Measurements from ENCODE around the gene KRTCAP2. TPM values are rescaled to one million over a fixed set of nuclear protein-coding genes. Genes with fewer than 3 reads are reported as not detected.
"Not testable (repeated sequence)": the region's sequence is repeated elsewhere in the genome, so short reads cannot be mapped to it uniquely, and the experiment has no call there.

KRTCAP2 gene
- total RNA-seq (191 and 209 TPM in 2 replicates), polyA plus RNA-seq (440 and 454 TPM in 2 replicates)

- WGBS (ENCODE audit: low lambda C conversion rate, missing lambda C conversion rate), result 2% methylated on average over 45 of the region's 57 CpGs
Measured at GRCh38 chr1:155172732-155173477, at the start of gene KRTCAP2. KRTCAP2 (minus strand) TSS chr1:155173304; CDS start chr1:155173224, 80 bp downstream.

GRCh38 chr1:155220211-155220965, 47.3 kb upstream of the KRTCAP2 start:
- not testable (repeated sequence) for H3K27me3 ChIP-seq; H2AFZ ChIP-seq; DNase-seq (ENCODE audit: low spot score); H3K79me2 ChIP-seq; H3K9me2 ChIP-seq (replicated peaks; ENCODE audit: insufficient read depth); H3K4me2 ChIP-seq; H4K20me1 ChIP-seq (ENCODE audit: insufficient read depth, poor library complexity, severe bottlenecking); H3K9me3 ChIP-seq (ENCODE audit: low read depth); H3K36me3 ChIP-seq (replicated peaks; ENCODE audit: insufficient read depth, low read depth); H3K4me3 ChIP-seq
- peaks cover 16% of the 10 kb centered on the region for H3K4me1 ChIP-seq (ENCODE audit: insufficient read depth)
- H3K27ac ChIP-seq, result peak overlapping the region; percentile 82
- 85% methylated on average over 10 of the region's 10 CpGs for WGBS (ENCODE audit: low lambda C conversion rate, missing lambda C conversion rate)

More at GRCh38 chr1:155172732-155173477, at the start of gene KRTCAP2:
- H3K79me2 ChIP-seq, result peaks cover 22% of the 10 kb centered on the region
- H3K27ac ChIP-seq, result peak within 1 kb of the TSS; percentile 97
- TF ChIP-seq EZH2 (IDR thresholded peaks at IDR 0.05; ENCODE audit: borderline replicate concordance) (no peak), CTCF (IDR thresholded peaks at IDR 0.05; ENCODE audit: poor library complexity) (peak; percentile 88)
- H3K9me2 ChIP-seq (replicated peaks; ENCODE audit: insufficient read depth), result no peaks in the 10 kb centered on the region
- H2AFZ ChIP-seq, result peak within 1 kb of the TSS; percentile 83
- H3K4me3 ChIP-seq, result peak within 1 kb of the TSS; percentile 79
- peak within 1 kb of the TSS; percentile 92 for H3K4me2 ChIP-seq
- peak; percentile 98 for DNase-seq (ENCODE audit: low spot score)
- no peaks in the 10 kb centered on the region for H4K20me1 ChIP-seq (ENCODE audit: insufficient read depth, poor library complexity, severe bottlenecking)
- peaks cover 13% of the 10 kb centered on the region for H3K4me1 ChIP-seq (ENCODE audit: insufficient read depth)
- H3K9me3 ChIP-seq (ENCODE audit: low read depth), result no peaks in the 10 kb centered on the region
- peaks cover 5% of the 10 kb centered on the region for H3K27me3 ChIP-seq
- no peaks in the 10 kb centered on the region for H3K36me3 ChIP-seq (replicated peaks; ENCODE audit: insufficient read depth, low read depth)

DNA sequence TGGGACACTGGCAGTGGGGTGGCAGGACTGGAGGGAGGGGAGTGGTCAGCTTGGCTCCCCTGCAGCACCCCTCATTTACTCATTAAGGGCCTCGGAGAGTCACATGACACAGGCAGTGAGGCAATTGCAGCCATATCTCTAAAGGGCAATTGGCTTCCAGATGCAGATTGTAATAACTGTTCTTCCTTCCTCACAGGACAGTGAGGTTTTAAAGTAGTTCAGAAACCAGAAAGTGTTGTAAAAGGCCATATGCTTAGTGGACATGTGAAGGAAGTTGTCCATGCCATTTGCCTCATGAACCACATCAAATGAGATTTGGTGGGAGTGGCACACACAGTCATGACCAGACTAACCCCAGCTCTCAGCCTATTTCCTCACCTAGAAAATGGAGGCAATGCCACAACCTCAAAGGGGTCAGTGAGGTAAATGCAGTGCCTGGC, 46.5 kb upstream of the KRTCAP2 start:
- no peak overlapping the region for H3K4me3 ChIP-seq
- H3K27me3 ChIP-seq, result no peaks in the 10 kb centered on the region
- no peaks in the 10 kb centered on the region for H3K79me2 ChIP-seq
- H3K4me2 ChIP-seq, result peak overlapping the region; percentile 63
- H3K27ac ChIP-seq, result peak overlapping the region; percentile 82
- peak overlapping the region; percentile 57 for H2AFZ ChIP-seq
- DNase-seq (ENCODE audit: low spot score), result peak; percentile 50
- H3K4me1 ChIP-seq (ENCODE audit: insufficient read depth), result peaks cover 9% of the 10 kb centered on the region
- H3K36me3 ChIP-seq (replicated peaks; ENCODE audit: insufficient read depth, low read depth), result no peaks in the 10 kb centered on the region
- TF ChIP-seq CTCF (IDR thresholded peaks at IDR 0.05; ENCODE audit: poor library complexity) (no peak), EZH2 (IDR thresholded peaks at IDR 0.05; ENCODE audit: borderline replicate concordance) (no peak), EZH2phosphoT487 (IDR thresholded peaks at IDR 0.05; ENCODE audit: low read depth, severe bottlenecking, unreplicated experiment) (no peak)
- H3K9me3 ChIP-seq (ENCODE audit: low read depth), result no peaks in the 10 kb centered on the region
- 36% methylated on average over 1 of the region's 1 CpG for WGBS (ENCODE audit: low lambda C conversion rate, missing lambda C conversion rate)
- no peaks in the 10 kb centered on the region for H3K9me2 ChIP-seq (replicated peaks; ENCODE audit: insufficient read depth)
- no peaks in the 10 kb centered on the region for H4K20me1 ChIP-seq (ENCODE audit: insufficient read depth, poor library complexity, severe bottlenecking)

Measured in hepatocyte (in vitro differentiated cells).